AG04450 (cell line): Measurements from ENCODE around the gene MLH3. TPM values are rescaled to one million over a fixed set of nuclear protein-coding genes. Genes with fewer than 3 reads are reported as not detected.

Source experiments
- CTCF ChIA-PET: fragments of 300-600, 350-600 bp; formaldehyde crosslinking; extraction: SDS; loops from one replicate; lab custom pipeline; 2022; ENCODE audit warnings: antibody characterized with exemption, inconsistent platforms; lab: Charles Lee
- POLR2A ChIA-PET: fragments of 350-600 bp; formaldehyde crosslinking; extraction: SDS; loops from one replicate; lab custom pipeline; 2021; ENCODE audit warnings: antibody characterized with exemption, inconsistent platforms; lab: Yijun Ruan, JAX
- DNase-seq: peaks from one replicate; pipeline ENCODE4 v3.0.0-alpha.2; 2011; ENCODE audit warnings: low read depth, low spot score
- H3K27ac ChIP-seq: one replicate; pipeline ENCODE4 v1.5.1; 2012; ENCODE audit warnings: low read depth, low read length, control low read depth
- H3K27me3 ChIP-seq: one replicate; pipeline ENCODE4 v1.6.0; 2012; ENCODE audit warnings: low read length; ENCODE audit not compliant: control insufficient read depth, insufficient read depth
- H3K4me3 ChIP-seq: 2 replicates; pipeline ENCODE4 v1.5.1; 2011; ENCODE audit warnings: mild to moderate bottlenecking, low read depth, low read length, control low read depth
- H3K9me3 ChIP-seq: 2 replicates; pipeline ENCODE4 v1.5.1; 2012; ENCODE audit warnings: low read length; ENCODE audit not compliant: control insufficient read depth, insufficient read depth
- CTCF ChIP-seq: IDR thresholded peaks from 2 replicates; pipeline ENCODE4 v1.5.1; 2011; ENCODE audit warnings: low read depth, low read length, control low read depth, inconsistent platforms
- polyA plus RNA-seq: library from polyadenylated mRNA; depleted of rRNA; stranded (reverse); fragments of >200 nt; gene quantifications from 2 replicates; pipeline ENCODE4 v1.2.3, GENCODE V29; 2011

MLH3 gene
- polyA plus RNA-seq, 1 experiment: 16.2 TPM

- no peaks in the 10 kb centered on the region for H3K9me3 ChIP-seq
- no peak overlapping the region for H3K4me3 ChIP-seq
- no peak overlapping the region for H3K27ac ChIP-seq
- no peak for DNase-seq
- POLR2A ChIA-PET: no interaction called here
- CTCF ChIA-PET: interaction anchor here (1.2 kb wide), 1 partner anchor 181 kb away, joined by 4 read pairs; no protein-coding TSS in a partner anchor
- H3K27me3 ChIP-seq: no peaks in the 10 kb centered on the region
- TF ChIP-seq CTCF: no peak
Measured at GRCh38 chr14:75042035-75042434, 9.2 kb downstream of the MLH3 start.

GRCh38 chr14:75041613-75042012 is 9.7 kb downstream of the MLH3 start:
- DNase-seq: no peak
- CTCF ChIA-PET: interaction anchor here (1.2 kb wide), 1 partner anchor 181 kb away, joined by 4 read pairs; no protein-coding TSS in a partner anchor
- H3K27me3 ChIP-seq: no peaks in the 10 kb centered on the region
- no peak overlapping the region for H3K4me3 ChIP-seq
- H3K9me3 ChIP-seq: no peaks in the 10 kb centered on the region
- no peak overlapping the region for H3K27ac ChIP-seq
- no peak for TF ChIP-seq CTCF
- POLR2A ChIA-PET: no interaction called here

GRCh38 chr14:75040959-75041358 is 10.3 kb downstream of the MLH3 start:
- Histone ChIP-seq H3K9me3 (no peaks in the 10 kb centered on the region), H3K27me3 (no peaks in the 10 kb centered on the region), H3K27ac (no peak overlapping the region), H3K4me3 (no peak overlapping the region)
- no peak for TF ChIP-seq CTCF
- DNase-seq: no peak
- ChIA-PET CTCF (no interaction called here), POLR2A (no interaction called here)

- Histone ChIP-seq H3K4me3 (no peak overlapping the region), H3K27ac (no peak overlapping the region), H3K27me3 (no peaks in the 10 kb centered on the region), H3K9me3 (no peaks in the 10 kb centered on the region)
- CTCF ChIA-PET: no interaction called here
- TF ChIP-seq CTCF: no peak
- POLR2A ChIA-PET: no interaction called here
- DNase-seq: no peak
Measured at GRCh38 chr14:75040507-75040906, 10.8 kb downstream of the MLH3 start.

- ChIA-PET CTCF (no interaction called here), POLR2A (interaction anchor here (0.5 kb wide), 1 partner anchor 50 kb away, joined by 3 read pairs; no protein-coding TSS in a partner anchor)
- Histone ChIP-seq H3K27ac (no peak overlapping the region), H3K4me3 (no peak overlapping the region), H3K27me3 (no peaks in the 10 kb centered on the region), H3K9me3 (no peaks in the 10 kb centered on the region)
- no peak for TF ChIP-seq CTCF
- no peak for DNase-seq
Measured at GRCh38 chr14:75032939-75033338, 18.3 kb downstream of the MLH3 start.
